Activated naive CD4-positive, alpha-beta T cell treated with anti-CD3 and anti-CD28 coated beads, Interleukin-2, amount 50 U/mL, for 24 hours (primary cell): Measurements from ENCODE around the gene SNAI1.
A peak's percentile ranks its signal among the peaks of the same experiment; 100 is the strongest.

Experiments
- H3K27ac Mint-ChIP-seq: one replicate; pipeline ENCODE4 v1.8.0; 2021; ENCODE audit warnings: mild to moderate bottlenecking, mixed read lengths
- H3K27me3 Mint-ChIP-seq: one replicate; pipeline ENCODE4 v1.8.0; 2021; ENCODE audit warnings: mixed read lengths
- H3K36me3 Mint-ChIP-seq: one replicate; pipeline ENCODE4 v1.8.0; 2021; ENCODE audit warnings: mixed read lengths
- H3K4me1 Mint-ChIP-seq: one replicate; pipeline ENCODE4 v1.8.0; 2021; ENCODE audit warnings: mixed read lengths
- H3K4me3 Mint-ChIP-seq: one replicate; pipeline ENCODE4 v1.8.0; 2021; ENCODE audit warnings: mild to moderate bottlenecking, mixed read lengths
- H3K9me3 Mint-ChIP-seq: one replicate; pipeline ENCODE4 v1.8.0; 2021; ENCODE audit warnings: mixed read lengths

SNAI1 gene

DNA sequence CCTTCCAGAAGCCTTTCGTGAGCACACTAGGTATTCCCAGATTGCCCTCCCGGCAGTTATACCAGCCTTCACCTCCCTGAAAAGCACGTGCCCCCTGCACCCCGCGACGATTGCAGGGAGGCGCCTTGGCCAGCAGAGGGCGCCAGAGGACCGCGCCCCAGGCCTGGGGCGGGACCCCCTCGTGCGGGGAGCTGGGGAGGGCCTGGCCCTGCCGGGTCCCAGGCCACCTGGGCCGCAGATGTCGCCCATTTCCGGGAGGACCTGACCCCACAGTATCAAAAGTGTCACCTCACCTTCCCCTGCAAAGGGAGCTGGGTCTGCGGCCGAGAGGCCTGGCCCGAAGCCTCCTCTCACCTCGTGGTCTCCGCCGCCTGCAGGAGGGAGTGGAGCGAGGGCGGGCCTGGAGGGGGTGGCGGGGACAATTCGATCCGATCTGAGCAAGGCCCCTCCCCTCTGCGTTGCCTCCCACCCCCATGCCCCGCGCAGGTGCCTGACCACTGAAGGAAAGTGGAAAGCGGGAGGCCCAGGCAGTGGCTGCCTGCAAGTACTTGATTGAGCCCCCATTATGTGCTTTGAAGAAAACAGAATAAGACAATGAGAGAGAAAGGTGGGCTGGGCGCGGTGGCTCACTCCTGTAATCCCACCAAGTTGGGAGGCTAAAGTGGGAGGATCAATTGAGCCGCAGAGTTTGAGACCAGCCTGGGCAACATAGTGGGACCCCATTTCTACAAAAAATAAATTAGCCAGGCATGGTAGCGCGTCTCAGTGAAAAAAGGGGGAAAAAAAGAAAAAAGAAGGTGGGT is 3.5 kb upstream of the SNAI1 start:
- H3K9me3 Mint-ChIP-seq, result no peaks in the 10 kb centered on the region
- no peaks in the 10 kb centered on the region for H3K27me3 Mint-ChIP-seq
- no peaks in the 10 kb centered on the region for H3K36me3 Mint-ChIP-seq
- no peak overlapping the region for H3K27ac Mint-ChIP-seq
- peaks cover 32% of the 10 kb centered on the region for H3K4me1 Mint-ChIP-seq
- H3K4me3 Mint-ChIP-seq, result no peak overlapping the region

DNA sequence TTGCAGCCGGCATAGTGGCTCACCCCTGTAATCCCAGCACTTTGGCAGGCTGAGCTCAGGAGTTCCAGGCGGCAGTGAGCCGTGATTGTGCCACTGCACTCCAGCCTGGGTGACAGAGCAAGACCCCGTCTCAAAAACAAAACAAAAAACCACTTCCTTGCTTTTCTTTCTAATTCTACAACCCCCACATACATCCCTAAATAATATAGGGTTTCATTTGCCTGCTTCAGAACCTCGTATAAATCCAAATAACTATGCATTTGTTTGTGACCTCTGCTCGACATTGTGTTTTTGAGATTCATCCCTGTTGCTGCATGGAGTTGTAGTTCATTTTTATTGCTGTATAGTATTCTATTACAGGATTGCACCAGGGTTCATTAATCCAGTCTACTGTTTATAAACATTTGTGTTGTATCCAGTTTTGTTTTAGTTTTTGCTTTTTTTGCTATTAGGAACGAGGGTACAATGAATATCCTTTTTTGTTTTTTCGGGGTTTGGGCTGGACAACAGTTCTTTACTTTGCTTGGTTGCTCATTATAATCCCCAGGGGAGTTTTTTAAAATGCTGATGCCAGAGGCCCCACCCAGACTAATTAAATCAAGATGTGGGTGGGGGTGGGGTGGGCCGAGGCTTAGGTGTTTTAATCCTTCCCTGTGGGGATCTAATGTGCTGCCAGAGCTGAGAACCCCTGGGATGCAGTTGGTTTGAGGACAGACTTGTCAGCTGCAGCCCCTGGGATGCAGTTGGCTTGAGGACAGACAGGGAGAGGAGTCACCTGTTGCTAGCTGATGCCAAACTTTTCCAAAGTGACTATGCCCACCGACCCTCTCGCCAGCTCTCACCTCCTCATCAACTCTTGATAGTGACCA is 2.4 kb upstream of the SNAI1 start:
- no peaks in the 10 kb centered on the region for H3K36me3 Mint-ChIP-seq
- peaks cover 32% of the 10 kb centered on the region for H3K4me1 Mint-ChIP-seq
- H3K27me3 Mint-ChIP-seq, result no peaks in the 10 kb centered on the region
- H3K9me3 Mint-ChIP-seq, result no peaks in the 10 kb centered on the region
- H3K4me3 Mint-ChIP-seq, result no peak overlapping the region
- H3K27ac Mint-ChIP-seq, result peak overlapping the region; percentile 35

DNA sequence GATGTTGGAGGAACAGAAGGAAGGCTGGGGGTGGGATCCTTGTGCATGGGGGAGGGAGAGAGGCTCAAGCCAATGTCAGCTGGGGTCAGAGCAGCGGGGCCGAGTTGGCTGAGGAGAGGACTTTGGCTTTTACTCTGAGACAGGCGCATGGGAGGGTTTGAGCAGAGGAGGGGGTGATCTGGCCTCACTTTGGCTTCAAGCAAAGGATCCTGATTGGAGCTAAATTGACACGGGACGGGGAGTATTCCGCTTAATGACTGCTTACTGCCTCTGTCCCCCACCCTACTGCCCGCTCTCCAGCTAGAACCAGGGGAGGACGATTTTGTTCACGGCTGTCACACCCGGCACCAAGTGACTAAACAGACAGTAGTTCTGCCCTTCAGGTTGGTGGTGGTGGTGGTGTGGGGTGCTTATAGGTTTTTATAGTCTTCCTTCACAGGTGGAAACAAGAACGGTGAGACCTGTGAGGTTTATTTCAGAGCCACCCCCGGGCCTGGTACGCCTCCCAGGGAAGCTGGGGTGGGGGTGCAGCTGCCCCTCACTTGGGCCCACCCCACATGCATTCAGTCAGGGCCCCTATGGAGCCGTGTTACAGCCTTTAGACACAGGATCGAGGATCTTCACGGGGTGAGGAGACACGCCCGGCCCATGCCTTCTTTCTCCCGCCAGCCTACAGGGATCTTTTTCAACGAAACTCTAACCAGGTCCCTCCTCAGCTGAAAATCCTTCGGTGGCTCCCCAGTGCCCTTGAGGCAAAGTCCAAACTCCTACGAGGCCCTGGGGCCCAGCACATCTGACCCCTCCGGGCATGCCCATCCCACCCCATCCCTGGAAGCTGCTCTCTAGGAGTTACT is 1.3 kb upstream of the SNAI1 start:
- peak overlapping the region; percentile 77 for H3K4me3 Mint-ChIP-seq
- H3K27me3 Mint-ChIP-seq, result no peaks in the 10 kb centered on the region
- peaks cover 32% of the 10 kb centered on the region for H3K4me1 Mint-ChIP-seq
- H3K27ac Mint-ChIP-seq, result no peak overlapping the region
- no peaks in the 10 kb centered on the region for H3K36me3 Mint-ChIP-seq
- H3K9me3 Mint-ChIP-seq, result no peaks in the 10 kb centered on the region

DNA sequence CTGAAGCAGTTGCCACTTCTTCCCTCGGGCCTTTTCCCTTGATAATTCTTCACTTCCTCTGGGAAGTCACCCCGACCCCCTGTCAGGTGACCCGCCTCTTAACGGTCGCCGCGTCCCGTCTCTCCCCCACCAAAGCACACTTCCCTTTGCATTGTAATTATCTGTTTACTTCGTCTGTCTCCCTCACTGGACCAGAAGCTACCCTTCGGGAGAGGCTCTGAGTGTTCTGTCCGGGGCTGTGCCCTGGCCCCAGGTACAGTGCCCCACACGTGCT is 771 bp upstream of the SNAI1 start:
- H3K27ac Mint-ChIP-seq, result peak overlapping the region; percentile 85

DNA sequence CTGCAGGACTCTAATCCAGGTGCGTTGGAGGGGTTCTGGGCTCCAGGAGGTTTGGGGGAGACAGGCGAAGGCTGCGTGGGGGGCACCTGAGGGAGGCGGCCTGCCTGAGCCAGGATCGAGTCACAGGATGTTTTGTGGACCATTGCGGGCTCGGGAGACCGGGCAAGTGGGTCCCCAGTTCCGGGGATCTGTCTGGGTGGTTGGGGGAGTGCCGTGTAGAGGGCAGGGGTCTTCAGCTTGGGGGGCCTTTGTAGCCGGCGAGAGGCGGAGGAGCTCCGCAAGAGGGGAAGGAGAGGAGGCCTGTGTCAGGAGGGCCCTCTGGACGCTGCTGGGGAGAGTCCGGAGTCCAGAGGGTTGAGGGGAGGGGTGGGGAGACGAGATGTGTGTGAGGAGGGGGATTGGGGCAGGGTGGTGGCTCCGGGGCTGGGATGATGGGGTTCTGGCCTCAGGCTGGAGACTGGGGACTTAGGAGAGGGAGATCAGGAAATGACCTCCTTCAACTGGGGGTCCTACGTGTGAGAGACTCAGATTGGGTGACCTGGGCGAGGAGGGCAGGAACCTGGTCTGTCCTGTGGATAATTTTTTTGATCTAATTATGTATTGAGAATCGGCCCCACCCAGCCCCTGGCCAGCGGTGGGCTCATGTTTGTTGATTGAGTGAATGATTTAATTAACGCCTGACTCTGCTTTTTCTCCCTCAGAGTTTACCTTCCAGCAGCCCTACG is 505 bp downstream of the SNAI1 start:
- H3K4me1 Mint-ChIP-seq, result peaks cover 32% of the 10 kb centered on the region
- no peaks in the 10 kb centered on the region for H3K36me3 Mint-ChIP-seq
- H3K27me3 Mint-ChIP-seq, result no peaks in the 10 kb centered on the region
- H3K27ac Mint-ChIP-seq, result no peak overlapping the region
- peak overlapping the region; percentile 61 for H3K4me3 Mint-ChIP-seq
- no peaks in the 10 kb centered on the region for H3K9me3 Mint-ChIP-seq

More for the DNA sequence above, 771 bp upstream of the SNAI1 start:
- no peaks in the 10 kb centered on the region for H3K36me3 Mint-ChIP-seq
- H3K4me1 Mint-ChIP-seq, result peaks cover 32% of the 10 kb centered on the region
- H3K27me3 Mint-ChIP-seq, result no peaks in the 10 kb centered on the region
- H3K4me3 Mint-ChIP-seq, result peak overlapping the region; percentile 77
- no peaks in the 10 kb centered on the region for H3K9me3 Mint-ChIP-seq

DNA sequence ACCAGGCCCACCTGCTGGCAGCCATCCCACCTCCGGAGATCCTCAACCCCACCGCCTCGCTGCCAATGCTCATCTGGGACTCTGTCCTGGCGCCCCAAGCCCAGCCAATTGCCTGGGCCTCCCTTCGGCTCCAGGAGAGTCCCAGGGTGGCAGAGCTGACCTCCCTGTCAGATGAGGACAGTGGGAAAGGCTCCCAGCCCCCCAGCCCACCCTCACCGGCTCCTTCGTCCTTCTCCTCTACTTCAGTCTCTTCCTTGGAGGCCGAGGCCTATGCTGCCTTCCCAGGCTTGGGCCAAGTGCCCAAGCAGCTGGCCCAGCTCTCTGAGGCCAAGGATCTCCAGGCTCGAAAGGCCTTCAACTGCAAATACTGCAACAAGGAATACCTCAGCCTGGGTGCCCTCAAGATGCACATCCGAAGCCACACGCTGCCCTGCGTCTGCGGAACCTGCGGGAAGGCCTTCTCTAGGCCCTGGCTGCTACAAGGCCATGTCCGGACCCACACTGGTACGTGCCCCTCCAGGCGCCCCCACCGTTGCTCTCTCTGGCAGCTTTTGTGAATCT is 1.1 kb downstream of the SNAI1 start:
- Mint-ChIP-seq H3K9me3 (no peaks in the 10 kb centered on the region), H3K27me3 (no peaks in the 10 kb centered on the region), H3K27ac (no peak overlapping the region), H3K4me3 (peak overlapping the region; percentile 61), H3K36me3 (no peaks in the 10 kb centered on the region), H3K4me1 (peaks cover 32% of the 10 kb centered on the region)

DNA sequence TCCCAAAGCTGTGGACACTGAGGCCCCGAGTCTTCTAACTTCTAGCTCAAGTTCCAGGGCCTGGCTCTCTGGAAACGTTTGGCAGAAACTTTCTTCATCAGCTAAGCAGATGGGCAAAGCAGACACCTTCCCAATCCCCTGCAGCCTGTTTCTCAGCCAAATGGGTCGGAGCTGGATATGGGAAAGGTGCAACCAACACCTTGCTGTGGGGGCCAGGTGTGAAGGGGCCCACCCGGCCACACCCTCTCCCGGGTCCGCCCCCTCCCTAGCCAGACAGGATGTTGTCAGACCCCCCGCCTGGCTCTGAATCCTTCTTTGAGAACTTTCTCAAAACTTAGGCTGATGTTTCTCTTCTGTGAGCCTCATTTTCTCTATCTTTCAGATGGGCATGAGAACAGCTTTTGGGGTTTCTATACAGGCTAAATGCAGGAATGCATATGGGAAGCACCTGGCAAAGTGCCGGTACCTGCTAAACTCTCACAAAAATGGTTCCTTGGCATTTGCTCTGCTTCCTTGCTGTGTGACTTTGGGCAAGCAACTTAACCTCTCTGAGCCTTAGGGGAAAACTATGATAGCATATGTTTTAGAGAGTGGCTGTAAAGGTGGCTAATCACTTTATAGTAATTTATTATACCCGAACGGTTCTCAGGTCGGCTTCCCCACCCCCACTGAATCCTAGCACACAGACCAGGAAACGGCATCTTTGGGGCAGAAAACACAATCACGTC is 1.8 kb downstream of the SNAI1 start:
- Mint-ChIP-seq H3K27ac (no peak overlapping the region), H3K36me3 (no peaks in the 10 kb centered on the region), H3K9me3 (no peaks in the 10 kb centered on the region), H3K4me3 (peak overlapping the region; percentile 15), H3K4me1 (peaks cover 29% of the 10 kb centered on the region), H3K27me3 (no peaks in the 10 kb centered on the region)

DNA sequence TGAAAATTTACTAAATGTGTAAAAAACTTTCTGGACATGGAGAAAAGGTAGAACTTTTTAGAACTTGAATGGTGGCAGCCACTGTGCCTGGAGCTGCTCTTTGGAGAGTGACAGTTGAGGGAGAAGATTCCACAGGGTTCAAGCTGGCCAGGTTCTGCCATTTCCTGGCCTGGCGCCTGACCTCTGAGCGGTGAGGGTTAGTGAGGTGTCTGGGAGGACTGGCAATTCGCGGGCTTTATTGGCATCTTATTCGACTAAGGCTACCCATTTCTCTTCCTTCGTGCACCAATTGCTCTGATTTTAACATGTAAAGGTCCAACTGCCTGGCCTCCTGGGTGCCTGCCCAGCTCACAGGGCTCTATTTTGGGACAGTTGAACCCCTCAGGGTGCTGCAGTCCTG is 2.4 kb downstream of the SNAI1 start:
- no peak overlapping the region for H3K27ac Mint-ChIP-seq
- H3K27me3 Mint-ChIP-seq, result no peaks in the 10 kb centered on the region
- H3K9me3 Mint-ChIP-seq, result no peaks in the 10 kb centered on the region

DNA sequence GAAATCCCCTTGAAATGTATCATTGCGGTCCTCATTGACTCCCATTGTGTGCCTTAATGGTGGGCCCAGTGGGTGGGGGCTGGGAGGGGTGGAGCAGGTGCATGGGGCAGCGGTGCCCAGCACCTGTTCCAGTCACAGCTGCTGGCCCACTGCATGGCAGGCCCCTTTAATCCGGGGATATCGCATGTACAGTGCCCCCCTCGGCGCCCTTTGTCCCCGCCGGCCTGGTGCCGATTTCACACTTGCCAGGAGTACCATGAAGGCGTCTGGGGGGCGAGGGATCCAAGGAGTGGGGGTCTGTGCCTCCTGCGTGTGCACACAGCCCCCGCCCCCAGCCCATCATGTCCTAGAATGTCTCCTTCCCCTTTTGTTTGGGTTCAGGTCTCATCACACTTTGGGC is 2.8 kb downstream of the SNAI1 start:
- Mint-ChIP-seq H3K36me3 (no peaks in the 10 kb centered on the region), H3K4me3 (no peak overlapping the region), H3K9me3 (no peaks in the 10 kb centered on the region), H3K27ac (no peak overlapping the region), H3K4me1 (peaks cover 20% of the 10 kb centered on the region), H3K27me3 (no peaks in the 10 kb centered on the region)

More for the DNA sequence above, 2.4 kb downstream of the SNAI1 start:
- Mint-ChIP-seq H3K36me3 (no peaks in the 10 kb centered on the region), H3K4me3 (no peak overlapping the region), H3K4me1 (peaks cover 23% of the 10 kb centered on the region)

DNA sequence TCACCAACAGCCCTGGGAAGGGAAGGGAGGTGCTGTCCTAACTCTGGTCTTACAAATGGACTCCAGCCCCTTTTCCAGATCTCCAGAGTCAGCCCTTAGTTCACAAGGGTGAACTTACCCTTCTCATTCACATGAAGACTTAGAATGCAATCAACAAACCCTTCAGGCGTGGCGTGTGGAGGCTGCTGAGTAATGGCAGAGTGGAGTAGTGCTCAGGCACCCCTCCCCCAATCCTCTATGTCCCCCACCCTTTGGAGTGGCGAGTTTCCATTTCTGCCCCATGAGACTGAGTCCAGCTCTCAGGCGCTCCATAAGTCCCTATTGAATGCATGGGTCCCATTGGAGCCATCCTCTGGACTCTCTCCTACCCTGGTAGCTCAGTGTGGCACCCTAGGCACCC is 3.3 kb downstream of the SNAI1 start:
- Mint-ChIP-seq H3K4me1 (peaks cover 20% of the 10 kb centered on the region), H3K4me3 (no peak overlapping the region), H3K27ac (no peak overlapping the region), H3K36me3 (no peaks in the 10 kb centered on the region), H3K27me3 (no peaks in the 10 kb centered on the region), H3K9me3 (no peaks in the 10 kb centered on the region)

DNA sequence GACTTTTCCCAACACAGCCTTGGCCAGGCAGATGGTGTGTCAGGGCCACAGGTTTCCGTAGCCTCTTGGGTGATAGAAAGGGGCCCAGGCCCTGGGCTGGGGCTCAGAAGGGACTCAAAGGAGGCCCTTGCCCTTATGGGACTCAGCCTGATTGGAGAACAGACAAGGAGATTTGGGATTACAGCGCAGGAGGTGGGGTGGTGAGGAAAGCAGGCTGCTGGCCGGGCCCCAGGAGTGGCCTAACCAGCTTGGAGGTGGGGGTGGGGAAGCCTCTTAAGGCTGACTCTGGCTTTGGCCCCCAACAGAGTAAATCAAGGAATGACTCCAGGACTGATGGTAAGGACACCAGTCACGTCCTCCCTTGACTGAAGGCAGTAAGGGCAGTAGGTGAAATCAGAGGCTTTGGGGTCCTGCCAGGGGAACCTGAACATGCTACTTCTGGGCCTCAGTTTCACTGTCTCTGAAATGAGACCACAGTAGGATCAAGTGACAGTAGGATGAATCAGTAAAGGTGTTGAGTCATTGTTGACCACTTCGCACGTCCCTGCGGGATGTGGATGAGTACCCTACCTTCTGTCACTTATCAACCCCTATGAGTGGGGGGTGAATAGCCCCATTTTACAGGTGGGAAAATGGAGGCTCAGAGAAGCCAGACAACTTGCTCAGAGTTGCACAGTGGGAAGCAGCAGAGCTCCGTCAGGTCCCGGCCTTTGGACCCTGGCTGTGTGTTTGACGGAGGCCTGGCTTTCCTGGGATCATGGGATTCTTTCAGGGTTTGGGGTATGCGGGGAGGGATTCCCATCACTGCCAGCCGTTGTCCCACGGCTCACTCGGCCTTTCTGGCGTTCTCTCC is 4.5 kb downstream of the SNAI1 start:
- peaks cover 15% of the 10 kb centered on the region for H3K4me1 Mint-ChIP-seq
- H3K27ac Mint-ChIP-seq, result peak overlapping the region; percentile 59
- H3K9me3 Mint-ChIP-seq, result no peaks in the 10 kb centered on the region
- no peaks in the 10 kb centered on the region for H3K36me3 Mint-ChIP-seq
- no peaks in the 10 kb centered on the region for H3K27me3 Mint-ChIP-seq
- no peak overlapping the region for H3K4me3 Mint-ChIP-seq

DNA sequence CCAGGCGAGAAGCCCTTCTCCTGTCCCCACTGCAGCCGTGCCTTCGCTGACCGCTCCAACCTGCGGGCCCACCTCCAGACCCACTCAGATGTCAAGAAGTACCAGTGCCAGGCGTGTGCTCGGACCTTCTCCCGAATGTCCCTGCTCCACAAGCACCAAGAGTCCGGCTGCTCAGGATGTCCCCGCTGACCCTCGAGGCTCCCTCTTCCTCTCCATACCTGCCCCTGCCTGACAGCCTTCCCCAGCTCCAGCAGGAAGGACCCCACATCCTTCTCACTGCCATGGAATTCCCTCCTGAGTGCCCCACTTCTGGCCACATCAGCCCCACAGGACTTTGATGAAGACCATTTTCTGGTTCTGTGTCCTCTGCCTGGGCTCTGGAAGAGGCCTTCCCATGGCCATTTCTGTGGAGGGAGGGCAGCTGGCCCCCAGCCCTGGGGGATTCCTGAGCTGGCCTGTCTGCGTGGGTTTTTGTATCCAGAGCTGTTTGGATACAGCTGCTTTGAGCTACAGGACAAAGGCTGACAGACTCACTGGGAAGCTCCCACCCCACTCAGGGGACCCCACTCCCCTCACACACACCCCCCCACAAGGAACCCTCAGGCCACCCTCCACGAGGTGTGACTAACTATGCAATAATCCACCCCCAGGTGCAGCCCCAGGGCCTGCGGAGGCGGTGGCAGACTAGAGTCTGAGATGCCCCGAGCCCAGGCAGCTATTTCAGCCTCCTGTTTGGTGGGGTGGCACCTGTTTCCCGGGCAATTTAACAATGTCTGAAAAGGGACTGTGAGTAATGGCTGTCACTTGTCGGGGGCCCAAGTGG is 5.3 kb downstream of the SNAI1 start:
- Mint-ChIP-seq H3K4me3 (no peak overlapping the region), H3K36me3 (no peaks in the 10 kb centered on the region), H3K4me1 (peaks cover 11% of the 10 kb centered on the region), H3K27ac (no peak overlapping the region), H3K27me3 (no peaks in the 10 kb centered on the region), H3K9me3 (no peaks in the 10 kb centered on the region)
